Activated CD8-positive, alpha-beta memory T cell treated with anti-CD3 and anti-CD28 coated beads for 24 hours (primary cell): Measurements from ENCODE around the gene IP6K1.
A peak's percentile ranks its signal among the peaks of the same experiment; 100 is the strongest.
"Not testable (repeated sequence)": the region's sequence is repeated elsewhere in the genome, so short reads cannot be mapped to it uniquely, and the experiment has no call there.

Experiments
- DNase-seq: peaks from one replicate; pipeline ENCODE4 v3.0.0-alpha.2; 2020

IP6K1 gene

GRCh38 chr3:49686346-49686745 lies 100.0 kb downstream of the IP6K1 start:
- DNase-seq: peak; percentile 77

- DNase-seq: not testable (repeated sequence)
These were observed 100.5 kb downstream of the IP6K1 start for GRCh38 chr3:49685846-49686245.

GRCh38 chr3:49685103-49685502 lies 101.2 kb downstream of the IP6K1 start:
- DNase-seq: not testable (repeated sequence)

GRCh38 chr3:49684453-49684852 lies 101.9 kb downstream of the IP6K1 start:
- DNase-seq: not testable (repeated sequence)

- no peak for DNase-seq
These were observed 103.2 kb downstream of the IP6K1 start for GRCh38 chr3:49683162-49683561.

- DNase-seq: no peak
These were observed 104.8 kb downstream of the IP6K1 start for GRCh38 chr3:49681543-49681942.

GRCh38 chr3:49681232-49681522 lies 105.2 kb downstream of the IP6K1 start:
- DNase-seq: no peak

GRCh38 chr3:49680493-49681231 lies 105.7 kb downstream of the IP6K1 start:
- DNase-seq: no peak

GRCh38 chr3:49675912-49676311 lies 110.4 kb downstream of the IP6K1 start:
- DNase-seq: no peak

- no peak for DNase-seq
These were observed 111.8 kb downstream of the IP6K1 start for GRCh38 chr3:49674497-49674983.
